SK-N-SH (cell line): Measurements from ENCODE around the gene RITA1. TPM values are rescaled to one million over a fixed set of nuclear protein-coding genes. Genes with fewer than 3 reads are reported as not detected.

ENCODE experiments used
- CTCF ChIA-PET: fragments of 300-600, 350-600 bp; formaldehyde crosslinking; extraction: SDS; loops from one replicate; lab custom pipeline; 2021; lab: Yijun Ruan, JAX
- POLR2A ChIA-PET: fragments of 350-600 bp; sonication (Branson Sonifier 250); formaldehyde crosslinking; extraction: SDS; loops from one replicate; lab custom pipeline; 2020; ENCODE audit warnings: antibody characterized with exemption, inconsistent platforms; lab: Yijun Ruan, JAX
- DNase-seq: peaks from one replicate; pipeline ENCODE4 v3.0.0; 2012
- H2AFZ ChIP-seq: fragments of 200-600 bp; sonication (generic); 2 replicates; pipeline ENCODE4 v1.8.1; 2016; ENCODE audit warnings: antibody characterized with exemption, mild to moderate bottlenecking, low read depth
- H3F3A ChIP-seq: fragments of 200-600 bp; sonication (generic); replicated peaks from 2 replicates; pipeline ENCODE3; 2016; ENCODE audit warnings: antibody characterized with exemption, mild to moderate bottlenecking; ENCODE audit not compliant: insufficient read depth
- H3K27ac ChIP-seq, 2 experiments: fragments of 200-500 bp in 1 of 2; fragments of 200-600 bp in 1 of 2; sonication (Bioruptor generic) in 1 of 2; sonication (generic), shearing (Covaris generic) in 1 of 2; 2 replicates each; pipeline versions ENCODE4 v1.5.1 to v1.6.1; 2014 to 2016; ENCODE audit warnings: low read depth in 2 of 2, inconsistent platforms in 1 of 2, low read length in 1 of 2, mild to moderate bottlenecking in 1 of 2, mixed read lengths in 1 of 2
- H3K27me3 ChIP-seq: fragments of 200-600 bp; sonication (generic), shearing (Covaris generic); 2 replicates; pipeline ENCODE4 v1.6.1; 2016; ENCODE audit warnings: mixed run types; ENCODE audit not compliant: insufficient read depth
- H3K36me3 ChIP-seq, 2 experiments: fragments of 200-500 bp in 1 of 2; fragments of 200-600 bp in 1 of 2; sonication (Bioruptor generic) in 1 of 2; sonication (generic) in 1 of 2; replicated peaks in 1 of 2; 2 replicates each; pipeline versions ENCODE3 to v1.5.1; 2014 to 2016; ENCODE audit warnings: low read length in 1 of 2, mild to moderate bottlenecking in 1 of 2; ENCODE audit not compliant: insufficient read depth in 2 of 2, control insufficient read depth in 1 of 2
- H3K4me1 ChIP-seq, 2 experiments: fragments of 200-500 bp in 1 of 2; fragments of 200-600 bp in 1 of 2; sonication (Bioruptor generic) in 1 of 2; sonication (generic), shearing (Covaris generic) in 1 of 2; 2 replicates each; pipeline versions ENCODE4 v1.5.1 to v1.6.1; 2014 to 2016; ENCODE audit warnings: low read depth in 1 of 2, low read length in 1 of 2, mixed run types in 1 of 2; ENCODE audit not compliant: insufficient read depth in 2 of 2, control insufficient read depth in 1 of 2
- H3K4me2 ChIP-seq: fragments of 200-600 bp; sonication (generic), shearing (Covaris generic); 2 replicates; pipeline ENCODE4 v1.6.1; 2017; ENCODE audit warnings: mixed run types
- H3K4me3 ChIP-seq, 2 experiments: fragments of 200-500 bp in 1 of 2; fragments of 200-600 bp in 1 of 2; sonication (Bioruptor generic) in 1 of 2; sonication (generic), shearing (Covaris generic) in 1 of 2; 2 replicates each; pipeline versions ENCODE4 v1.5.1 to v1.8.1; 2014 to 2016; ENCODE audit warnings: low read depth in 2 of 2, inconsistent platforms in 1 of 2, low read length in 1 of 2, mild to moderate bottlenecking in 1 of 2, mixed read lengths in 1 of 2, moderate library complexity in 1 of 2
- H3K79me2 ChIP-seq: fragments of 200-600 bp; sonication (generic); 2 replicates; pipeline ENCODE4 v1.8.1; 2017; ENCODE audit warnings: mild to moderate bottlenecking; ENCODE audit not compliant: insufficient read depth
- H3K9ac ChIP-seq: fragments of 200-600 bp; sonication (generic); 2 replicates; pipeline ENCODE4 v1.6.1; 2017; ENCODE audit warnings: mixed run types
- H3K9me2 ChIP-seq: fragments of 200-600 bp; sonication (generic); 2 replicates; pipeline ENCODE4 v1.6.1; 2017; ENCODE audit warnings: mixed run types
- H3K9me3 ChIP-seq: fragments of 200-600 bp; sonication (generic); 2 replicates; pipeline ENCODE4 v1.6.1; 2017; ENCODE audit warnings: mixed run types, mild to moderate bottlenecking, moderate library complexity
- H4K20me1 ChIP-seq: fragments of 200-600 bp; sonication (generic); 2 replicates; pipeline ENCODE4 v1.6.1; 2017; ENCODE audit warnings: mild to moderate bottlenecking, mixed run types; ENCODE audit not compliant: insufficient read depth
- ELF1 ChIP-seq: IDR thresholded peaks from 2 replicates; pipeline ENCODE4 v1.4.0; 2012
- EZH2phosphoT487 ChIP-seq: fragments of 200-600 bp; sonication (generic); IDR thresholded peaks from 2 replicates; pipeline ENCODE4 v1.6.1; 2017; ENCODE audit warnings: low read depth, mixed run types, mild to moderate bottlenecking, antibody characterized with exemption, moderate library complexity, borderline replicate concordance
- FOSL2 ChIP-seq: IDR thresholded peaks from 2 replicates; pipeline ENCODE4 v1.4.0; 2012; ENCODE audit warnings: low read depth, mild to moderate bottlenecking, moderate library complexity, borderline replicate concordance
- FOXM1 ChIP-seq: IDR thresholded peaks from 2 replicates; pipeline ENCODE4 v1.4.0; 2012; ENCODE audit warnings: low read depth, mild to moderate bottlenecking
- GABPA ChIP-seq: IDR thresholded peaks from 2 replicates; pipeline ENCODE4 v1.4.0; 2012; ENCODE audit warnings: low read depth, mild to moderate bottlenecking
- IRF3 ChIP-seq: fragments of 150-350 bp; IDR thresholded peaks from 2 replicates; pipeline ENCODE4 v1.6.1; 2016; ENCODE audit warnings: mild to moderate bottlenecking, low read depth, low read length
- MXI1 ChIP-seq: IDR thresholded peaks from 2 replicates; pipeline ENCODE4 v1.6.1; 2012; ENCODE audit warnings: mild to moderate bottlenecking, low read depth, low read length, improper control_type of control experiment
- NFIC ChIP-seq: IDR thresholded peaks from 2 replicates; pipeline ENCODE4 v1.4.0; 2012; ENCODE audit warnings: borderline replicate concordance
- NRF1 ChIP-seq: IDR thresholded peaks from 2 replicates; pipeline ENCODE4 v1.6.1; 2012; ENCODE audit warnings: low read depth, mild to moderate bottlenecking, low read length
- PBX3 ChIP-seq: IDR thresholded peaks from 2 replicates; pipeline ENCODE4; 2012
- RCOR1 ChIP-seq: fragments of 150-350 bp; IDR thresholded peaks from 2 replicates; pipeline ENCODE4 v1.6.1; 2017; ENCODE audit warnings: antibody characterized with exemption, low read length
- RXRA ChIP-seq: IDR thresholded peaks from 2 replicates; pipeline ENCODE4 v1.4.0; 2012; ENCODE audit warnings: low read depth, mild to moderate bottlenecking, borderline replicate concordance
- SIN3A ChIP-seq: IDR thresholded peaks from 2 replicates; pipeline ENCODE4 v1.6.1; 2012; ENCODE audit warnings: low read depth, mild to moderate bottlenecking, low read length, moderate library complexity, borderline replicate concordance
- TAF1 ChIP-seq: IDR thresholded peaks from 2 replicates; pipeline ENCODE4 v1.6.1; 2012; ENCODE audit warnings: low read depth, mild to moderate bottlenecking, low read length, moderate library complexity, borderline replicate concordance
- TCF12 ChIP-seq: IDR thresholded peaks from 2 replicates; pipeline ENCODE4 v1.4.0; 2012
- USF1 ChIP-seq: IDR thresholded peaks from 2 replicates; pipeline ENCODE4 v1.4.0; 2012; ENCODE audit warnings: low read depth, borderline replicate concordance
- WGBS: methylation state at CpG from one replicate; pipeline ENCODE4 v1.1.6; 2017; ENCODE audit warnings: low lambda C conversion rate; 5-methylcytosine and 5-hydroxymethylcytosine counted together
- polyA plus RNA-seq, 3 experiments: library from polyadenylated mRNA; depleted of rRNA; stranded (reverse); fragments of >200 nt; gene quantifications; 2 replicates each; pipeline ENCODE4 v1.2.3, GENCODE V29; 2012
- TF ChIP-seq, protein P1 (sequence below): fragments of 200-600 bp; sonication (generic); IDR thresholded peaks from 2 replicates; pipeline ENCODE4 v1.6.1; 2017; ENCODE audit warnings: antibody characterized with exemption, mild to moderate bottlenecking, moderate library complexity
- TF ChIP-seq, protein P2 (sequence below): fragments of 150-350 bp; IDR thresholded peaks from 2 replicates; pipeline ENCODE4 v1.6.1; 2017; ENCODE audit warnings: antibody characterized with exemption, low read length, low read depth, borderline replicate concordance

Gene RITA1
- polyA plus RNA-seq, 1 of the 3 experiments (the other 2 are of a cell fraction): 21.1 TPM

- H3K9me2 ChIP-seq: no peaks in the 10 kb centered on the region
- H2AFZ ChIP-seq: no peak overlapping the region
- H3K4me3 ChIP-seq: no peak overlapping the region
- TF ChIP-seq ELF1: no peak
- TF ChIP-seq NRF1: no peak
- no peak for TF ChIP-seq RCOR1
- no peak for TF ChIP-seq NFIC
- TF ChIP-seq FOSL2: no peak
- TF ChIP-seq, protein P1, sequence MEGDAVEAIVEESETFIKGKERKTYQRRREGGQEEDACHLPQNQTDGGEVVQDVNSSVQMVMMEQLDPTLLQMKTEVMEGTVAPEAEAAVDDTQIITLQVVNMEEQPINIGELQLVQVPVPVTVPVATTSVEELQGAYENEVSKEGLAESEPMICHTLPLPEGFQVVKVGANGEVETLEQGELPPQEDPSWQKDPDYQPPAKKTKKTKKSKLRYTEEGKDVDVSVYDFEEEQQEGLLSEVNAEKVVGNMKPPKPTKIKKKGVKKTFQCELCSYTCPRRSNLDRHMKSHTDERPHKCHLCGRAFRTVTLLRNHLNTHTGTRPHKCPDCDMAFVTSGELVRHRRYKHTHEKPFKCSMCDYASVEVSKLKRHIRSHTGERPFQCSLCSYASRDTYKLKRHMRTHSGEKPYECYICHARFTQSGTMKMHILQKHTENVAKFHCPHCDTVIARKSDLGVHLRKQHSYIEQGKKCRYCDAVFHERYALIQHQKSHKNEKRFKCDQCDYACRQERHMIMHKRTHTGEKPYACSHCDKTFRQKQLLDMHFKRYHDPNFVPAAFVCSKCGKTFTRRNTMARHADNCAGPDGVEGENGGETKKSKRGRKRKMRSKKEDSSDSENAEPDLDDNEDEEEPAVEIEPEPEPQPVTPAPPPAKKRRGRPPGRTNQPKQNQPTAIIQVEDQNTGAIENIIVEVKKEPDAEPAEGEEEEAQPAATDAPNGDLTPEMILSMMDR: no peak
- TF ChIP-seq EZH2phosphoT487: no peak
- TF ChIP-seq TAF1: no peak
- no peak for TF ChIP-seq IRF3
- TF ChIP-seq USF1: no peak
- TF ChIP-seq PBX3: no peak
- TF ChIP-seq TCF12: no peak
- TF ChIP-seq, protein P2, sequence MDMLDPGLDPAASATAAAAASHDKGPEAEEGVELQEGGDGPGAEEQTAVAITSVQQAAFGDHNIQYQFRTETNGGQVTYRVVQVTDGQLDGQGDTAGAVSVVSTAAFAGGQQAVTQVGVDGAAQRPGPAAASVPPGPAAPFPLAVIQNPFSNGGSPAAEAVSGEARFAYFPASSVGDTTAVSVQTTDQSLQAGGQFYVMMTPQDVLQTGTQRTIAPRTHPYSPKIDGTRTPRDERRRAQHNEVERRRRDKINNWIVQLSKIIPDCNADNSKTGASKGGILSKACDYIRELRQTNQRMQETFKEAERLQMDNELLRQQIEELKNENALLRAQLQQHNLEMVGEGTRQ: no peak
- no peak for TF ChIP-seq RXRA
- no peak for TF ChIP-seq GABPA
- no peak for TF ChIP-seq FOXM1
- no peak for TF ChIP-seq MXI1
- TF ChIP-seq SIN3A: no peak
- H3K4me1 ChIP-seq: peaks cover 0 to 10% of the 10 kb centered on the region in 2 experiments; a peak in 1 of 4 replicates
- no peaks in the 10 kb centered on the region for H4K20me1 ChIP-seq
- H3K36me3 ChIP-seq: no peaks in the 10 kb centered on the region
- H3K79me2 ChIP-seq: no peaks in the 10 kb centered on the region
- H3K4me2 ChIP-seq: no peak overlapping the region
- H3K9me3 ChIP-seq: no peaks in the 10 kb centered on the region
- H3F3A ChIP-seq: peaks cover 4% of the 10 kb centered on the region
- H3K27ac ChIP-seq: no peak overlapping the region
- WGBS: 90% methylated on average over 3 of the region's 4 CpGs
- no peaks in the 10 kb centered on the region for H3K27me3 ChIP-seq
- ChIA-PET CTCF (interaction anchor here (1.4 to 3.7 kb wide), 2 partner anchors 180 to 223 kb away, joined by 3 to 14 read pairs; no protein-coding TSS in a partner anchor), POLR2A (interaction anchor here (0.6 kb wide), 1 partner anchor 44 kb away, joined by 3 read pairs; no protein-coding TSS in a partner anchor)
- no peak overlapping the region for H3K9ac ChIP-seq
- DNase-seq: no peak
These were observed 17.0 kb downstream of the RITA1 start for GRCh38 chr12:113202300-113203075.
